Frontal cortex (tissue), 4 donors: ENCODE measurements around the gene UACA. TPM values are rescaled to one million over a fixed set of nuclear protein-coding genes. Genes with fewer than 3 reads are reported as not detected.

ENCODE experiments used
- DNase-seq, 2 donors: peaks; one replicate each; pipeline ENCODE4 v3.0.0; 2012; ENCODE audit warnings: low spot score in 2 of 2
- FAIRE-seq: peaks from 2 replicates; lab custom pipeline; 2012; peaks lifted over from hg19 to GRCh38; lab: Jason Lieb, UNC
- total RNA-seq: library from RNA; depleted of rRNA; stranded (reverse); fragments of >200 nt; gene quantifications from one replicate; pipeline ENCODE4 v1.2.3, GENCODE V29; 2014
- donor health status: control.
- donor health status: control.
- donor health status: control.

Gene UACA
- total RNA-seq, 1 donor from 2014 or later: 22.0 TPM

- DNase-seq (no peak), FAIRE-seq (no peak)
Observed at GRCh38 chr15:70788114-70789049, 25.0 kb upstream of the UACA start.

GRCh38 chr15:70786996-70787395, 23.6 kb upstream of the UACA start:
- FAIRE-seq: no peak
- DNase-seq: no peak

GRCh38 chr15:70783610-70784022, 20.3 kb upstream of the UACA start:
- DNase-seq (no peak), FAIRE-seq (no peak)

GRCh38 chr15:70783041-70783440, 19.7 kb upstream of the UACA start:
- FAIRE-seq (no peak), DNase-seq (no peak)

- DNase-seq (no peak), FAIRE-seq (no peak)
Observed at GRCh38 chr15:70781236-70781635, 17.9 kb upstream of the UACA start.

- FAIRE-seq (no peak), DNase-seq (no peak)
Observed at GRCh38 chr15:70778258-70779076, 15.1 kb upstream of the UACA start.

GRCh38 chr15:70777170-70777926, 14.0 kb upstream of the UACA start:
- FAIRE-seq (no peak), DNase-seq (no peak)

GRCh38 chr15:70775160-70775559, 11.8 kb upstream of the UACA start:
- DNase-seq (no peak), FAIRE-seq (no peak)

- FAIRE-seq: no peak
Observed at GRCh38 chr15:70772402-70772801, 9.0 kb upstream of the UACA start.

GRCh38 chr15:70770863-70771262, 7.5 kb upstream of the UACA start:
- DNase-seq (no peak), FAIRE-seq (no peak)

More at GRCh38 chr15:70772402-70772801, 9.0 kb upstream of the UACA start:
- no peak for DNase-seq

- DNase-seq (no peak), FAIRE-seq (no peak)
Observed at GRCh38 chr15:70768257-70768883, 5.0 kb upstream of the UACA start.

- FAIRE-seq (no peak), DNase-seq (no peak)
Observed at GRCh38 chr15:70767667-70768066, 4.3 kb upstream of the UACA start.

GRCh38 chr15:70766597-70766996, 3.2 kb upstream of the UACA start:
- DNase-seq: no peak
- FAIRE-seq: no peak

GRCh38 chr15:70765504-70766281, 2.3 kb upstream of the UACA start:
- no peak for DNase-seq
- no peak for FAIRE-seq

GRCh38 chr15:70763950-70764730, 782 bp upstream of the UACA start:
- DNase-seq (no peak), FAIRE-seq (no peak)

- FAIRE-seq: no peak
- no peak for DNase-seq
Observed at GRCh38 chr15:70762469-70763119, 764 bp downstream of the UACA start.

- no peak for FAIRE-seq
- no peak for DNase-seq
Observed at GRCh38 chr15:70761931-70762468, 1.4 kb downstream of the UACA start.
